HEK293T (cell line): ENCODE results near the gene COL5A1.

Experiments used
- ARNT ChIP-seq: fragments of 450-650 bp; IDR thresholded peaks from 2 replicates; pipeline ENCODE4 v1.6.1; 2017; ENCODE audit warnings: mild to moderate bottlenecking
- BHLHE40 ChIP-seq: fragments of 450-650 bp; IDR thresholded peaks from 2 replicates; pipeline ENCODE4 v1.6.1; 2016; ENCODE audit warnings: mild to moderate bottlenecking, moderate library complexity, borderline replicate concordance
- ELF4 ChIP-seq: fragments of 450-650 bp; IDR thresholded peaks from 2 replicates; pipeline ENCODE4 v1.6.1; 2017; ENCODE audit warnings: antibody characterized with exemption
- FOXA1 ChIP-seq: fragments of 450-650 bp; IDR thresholded peaks from 2 replicates; pipeline ENCODE4 v1.6.1; 2016; ENCODE audit warnings: mild to moderate bottlenecking
- HDGF ChIP-seq: fragments of 450-650 bp; IDR thresholded peaks from 2 replicates; pipeline ENCODE4 v1.6.1; 2017; ENCODE audit warnings: antibody characterized with exemption, borderline replicate concordance
- SP1 ChIP-seq: fragments of 450-650 bp; IDR thresholded peaks from 2 replicates; pipeline ENCODE4 v1.6.1; 2017
- ZNF384 ChIP-seq: fragments of 450-650 bp; IDR thresholded peaks from 2 replicates; pipeline ENCODE4 v1.6.1; 2016

- TF ChIP-seq ZNF384 (no peak), BHLHE40 (no peak), ARNT (no peak), SP1 (no peak), ELF4 (no peak), HDGF (no peak), FOXA1 (no peak)
Measured at GRCh38 chr9:134731497-134732391, 90.1 kb downstream of the COL5A1 start.
